ENCODE measurements around the gene ATG7. TPM values are rescaled to one million over a fixed set of nuclear protein-coding genes. Genes with fewer than 3 reads are reported as not detected.

Gene ATG7
- total RNA-seq, 2 experiments from 2014 or later = 21.7 to 28.4 TPM

- BruUV-seq (replicated peaks) = no TSS peak
- peaks cover 40% of the 10 kb centered on the region for H3K36me3 ChIP-seq (ENCODE audit: insufficient read depth, low read length)
- no peaks in the 10 kb centered on the region for H3K79me2 ChIP-seq (ENCODE audit: insufficient read depth, low read depth, low read length)
- H3K4me3 ChIP-seq (ENCODE audit: low read depth, low read length, poor library complexity, severe bottlenecking) = no peak overlapping the region
- H4K20me1 ChIP-seq (ENCODE audit: insufficient read depth, low read length) = no peaks in the 10 kb centered on the region
- no peak for TF ChIP-seq EZH2phosphoT487 (IDR thresholded peaks at IDR 0.05; ENCODE audit: borderline replicate concordance, low read depth, low read length)
- TF ChIP-seq, protein P1, sequence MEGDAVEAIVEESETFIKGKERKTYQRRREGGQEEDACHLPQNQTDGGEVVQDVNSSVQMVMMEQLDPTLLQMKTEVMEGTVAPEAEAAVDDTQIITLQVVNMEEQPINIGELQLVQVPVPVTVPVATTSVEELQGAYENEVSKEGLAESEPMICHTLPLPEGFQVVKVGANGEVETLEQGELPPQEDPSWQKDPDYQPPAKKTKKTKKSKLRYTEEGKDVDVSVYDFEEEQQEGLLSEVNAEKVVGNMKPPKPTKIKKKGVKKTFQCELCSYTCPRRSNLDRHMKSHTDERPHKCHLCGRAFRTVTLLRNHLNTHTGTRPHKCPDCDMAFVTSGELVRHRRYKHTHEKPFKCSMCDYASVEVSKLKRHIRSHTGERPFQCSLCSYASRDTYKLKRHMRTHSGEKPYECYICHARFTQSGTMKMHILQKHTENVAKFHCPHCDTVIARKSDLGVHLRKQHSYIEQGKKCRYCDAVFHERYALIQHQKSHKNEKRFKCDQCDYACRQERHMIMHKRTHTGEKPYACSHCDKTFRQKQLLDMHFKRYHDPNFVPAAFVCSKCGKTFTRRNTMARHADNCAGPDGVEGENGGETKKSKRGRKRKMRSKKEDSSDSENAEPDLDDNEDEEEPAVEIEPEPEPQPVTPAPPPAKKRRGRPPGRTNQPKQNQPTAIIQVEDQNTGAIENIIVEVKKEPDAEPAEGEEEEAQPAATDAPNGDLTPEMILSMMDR (conservative IDR thresholded peaks at IDR 0.05; ENCODE audit: low read length) = no peak
- ChIA-PET CTCF (ENCODE audit: unreplicated experiment) (no interaction called here), POLR2A (interaction anchor here (0.5 to 1.3 kb wide), 2 partner anchors 43 to 91 kb away, joined by 3 to 4 read pairs; partner anchors contain the start of gene VGLL4)
- no peak overlapping the region for H3K4me2 ChIP-seq (ENCODE audit: low read length)
- no peaks in the 10 kb centered on the region for H3K9me3 ChIP-seq (ENCODE audit: low read length)
- H2AFZ ChIP-seq (ENCODE audit: low read length) = no peak overlapping the region
- no peak for DNase-seq (ENCODE audit: low spot score)
- peaks cover 18% of the 10 kb centered on the region for H3K4me1 ChIP-seq (ENCODE audit: insufficient read depth, low read length, poor library complexity, severe bottlenecking)
- H3K9me2 ChIP-seq (ENCODE audit: insufficient read depth, low read length) = no peaks in the 10 kb centered on the region
- intact Hi-C loops (cut with micrococcal nuclease; ENCODE audit: unreplicated experiment) = no loop called here
- no peak overlapping the region for H3K27ac ChIP-seq (ENCODE audit: low read depth, low read length, poor library complexity, severe bottlenecking)
Measured at GRCh38 chr3:11552289-11553264, 280.4 kb downstream of the ATG7 start.

GRCh38 chr3:11553436-11554235 is 281.4 kb downstream of the ATG7 start:
- intact Hi-C loops (cut with micrococcal nuclease; ENCODE audit: unreplicated experiment) = no loop called here
- Histone ChIP-seq H3K4me3 (ENCODE audit: low read depth, low read length, poor library complexity, severe bottlenecking) (no peak overlapping the region), H3K79me2 (ENCODE audit: insufficient read depth, low read depth, low read length) (no peaks in the 10 kb centered on the region), H3K4me1 (ENCODE audit: insufficient read depth, low read length, poor library complexity, severe bottlenecking) (peaks cover 18% of the 10 kb centered on the region), H2AFZ (ENCODE audit: low read length) (no peak overlapping the region), H3K36me3 (ENCODE audit: insufficient read depth, low read length) (peaks cover 49% of the 10 kb centered on the region), H3K4me2 (ENCODE audit: low read length) (no peak overlapping the region), H4K20me1 (ENCODE audit: insufficient read depth, low read length) (no peaks in the 10 kb centered on the region), H3K27ac (ENCODE audit: low read depth, low read length, poor library complexity, severe bottlenecking) (no peak overlapping the region), H3K9me2 (ENCODE audit: insufficient read depth, low read length) (no peaks in the 10 kb centered on the region), H3K9me3 (ENCODE audit: low read length) (no peaks in the 10 kb centered on the region)
- no TSS peak for BruUV-seq (replicated peaks)
- CTCF ChIA-PET (ENCODE audit: unreplicated experiment) = no interaction called here
- no peak for DNase-seq (ENCODE audit: low spot score)
- TF ChIP-seq EZH2phosphoT487 (IDR thresholded peaks at IDR 0.05; ENCODE audit: borderline replicate concordance, low read depth, low read length) = no peak
- TF ChIP-seq, protein P1 (conservative IDR thresholded peaks at IDR 0.05; ENCODE audit: low read length) = no peak
- POLR2A ChIA-PET = interaction anchor here (0.5 to 1.3 kb wide), 3 partner anchors 21 to 90 kb away, joined by 3 to 4 read pairs (median 3); partner anchors contain the start of gene VGLL4

Data from OCI-LY7 (cell line).